ENCODE results near the gene HTR3E.

GRCh38 chr3:184110316-184110725 lies 13.5 kb downstream of the HTR3E start:
- TF ChIP-seq CTCF (IDR thresholded peaks at IDR 0.05) (no peak), POLR2A (IDR thresholded peaks at IDR 0.05) (no peak)
